Stimulated activated effector memory CD8-positive, alpha-beta T cell treated with anti-CD3 and anti-CD28 coated beads, Interleukin-12 subunit alpha, Interleukin-12 subunit beta, amount 100 ng/mL, for 72 hours (primary cell): ENCODE measurements around the gene TAS1R1.
A peak's percentile ranks its signal among the peaks of the same experiment; 100 is the strongest.

ENCODE experiments used
- ATAC-seq: fragments of 150-1000 bp; cut with Tn5 transposase; 2 replicates; pipeline ENCODE4 v1.10.0; 2021
- DNase-seq, 2 donors: peaks; one replicate each; pipeline ENCODE4 v3.0.0; 2021 to 2022; ENCODE audit warnings: low spot score in 2 of 2
- H3K27ac Mint-ChIP-seq: one replicate; pipeline ENCODE4 v1.8.0; 2022; ENCODE audit warnings: mild to moderate bottlenecking, mixed read lengths
- H3K36me3 Mint-ChIP-seq: one replicate; pipeline ENCODE4 v1.8.0; 2022; ENCODE audit warnings: mild to moderate bottlenecking, mixed read lengths
- H3K4me1 Mint-ChIP-seq: one replicate; pipeline ENCODE4 v1.8.0; 2022; ENCODE audit warnings: mixed read lengths
- H3K4me3 Mint-ChIP-seq: one replicate; pipeline ENCODE4 v1.8.0; 2022; ENCODE audit warnings: mild to moderate bottlenecking, mixed read lengths
- H3K9me3 Mint-ChIP-seq: one replicate; pipeline ENCODE4 v1.8.0; 2022; ENCODE audit warnings: mixed read lengths

Gene TAS1R1

DNA sequence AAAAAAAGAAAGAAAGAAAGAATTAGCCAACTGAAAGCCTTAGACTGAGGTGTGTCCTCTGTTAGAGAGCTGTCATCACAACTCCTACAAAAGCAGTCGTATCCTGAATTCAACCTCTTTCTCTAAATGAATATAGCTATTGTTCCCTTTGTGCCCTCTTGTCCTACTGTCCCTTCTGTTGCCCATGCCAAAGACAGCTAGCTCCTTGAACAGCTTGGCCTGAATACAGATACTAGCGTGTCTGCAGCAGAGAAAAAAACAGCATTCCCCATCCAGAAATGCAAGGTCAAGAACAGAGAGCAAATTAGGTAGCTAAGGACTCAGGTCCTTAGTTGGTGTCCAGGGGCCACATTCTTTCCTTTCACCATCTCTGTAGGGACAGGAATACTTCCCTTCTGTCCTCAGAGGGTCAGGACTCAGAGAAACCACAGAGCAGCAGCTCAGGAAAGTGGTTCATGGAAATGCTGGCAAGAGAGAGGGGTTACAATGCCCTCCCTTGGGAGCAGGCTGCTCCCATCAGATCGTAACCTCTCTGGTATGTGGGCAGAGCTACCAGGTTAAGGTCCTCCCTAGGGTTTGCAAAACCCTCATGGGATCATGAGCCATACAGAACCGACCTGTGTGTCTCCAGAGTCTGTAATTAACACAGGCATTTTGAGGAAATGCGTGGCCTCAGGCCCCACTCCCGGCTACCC is 22.9 kb downstream of the TAS1R1 start:
- Mint-ChIP-seq H3K4me1 (peaks cover 36% of the 10 kb centered on the region), H3K9me3 (no peaks in the 10 kb centered on the region), H3K27ac (no peak overlapping the region), H3K36me3 (peaks cover 16% of the 10 kb centered on the region), H3K4me3 (no peak overlapping the region)
- DNase-seq (no peak), ATAC-seq (no peak)

GRCh38 chr1:6578624-6579373 is 23.7 kb downstream of the TAS1R1 start:
- Mint-ChIP-seq H3K36me3 (peaks cover 22% of the 10 kb centered on the region), H3K4me3 (peak overlapping the region; percentile 91), H3K9me3 (no peaks in the 10 kb centered on the region), H3K4me1 (peaks cover 36% of the 10 kb centered on the region), H3K27ac (peak overlapping the region; percentile 95)
- DNase-seq = no peak
- ATAC-seq = no peak

GRCh38 chr1:6579374-6580118 is 24.4 kb downstream of the TAS1R1 start, which contains the start of gene ZBTB48:
ZBTB48 (plus strand) TSS chr1:6579994; CDS start chr1:6580610, 616 bp downstream.
- DNase-seq (peak; percentile 93 to 96), ATAC-seq (peak; percentile 99)
- Mint-ChIP-seq H3K4me3 (peak within 1 kb of the TSS; percentile 91), H3K4me1 (peaks cover 40% of the 10 kb centered on the region), H3K9me3 (no peaks in the 10 kb centered on the region), H3K27ac (peak within 1 kb of the TSS; percentile 95), H3K36me3 (peaks cover 29% of the 10 kb centered on the region)

DNA sequence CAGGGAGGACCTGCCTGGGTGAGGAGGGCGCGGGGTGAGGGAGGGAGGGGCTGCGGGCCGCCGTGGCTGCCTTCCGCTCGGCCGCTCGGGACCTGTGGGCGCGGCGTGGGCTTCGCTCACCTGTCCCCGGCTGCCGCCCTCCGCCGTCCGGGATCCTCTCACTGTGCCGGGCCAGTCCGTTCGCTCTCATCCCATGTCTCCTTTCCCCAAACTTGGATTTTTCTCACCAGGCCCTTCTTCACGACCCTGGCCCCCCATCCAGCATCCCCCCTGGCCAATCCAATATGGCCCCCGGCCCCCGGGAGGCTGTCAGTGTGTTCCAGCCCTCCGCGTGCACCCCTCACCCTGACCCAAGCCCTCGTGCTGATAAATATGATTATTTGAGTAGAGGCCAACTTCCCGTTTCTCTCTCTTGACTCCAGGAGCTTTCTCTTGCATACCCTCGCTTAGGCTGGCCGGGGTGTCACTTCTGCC is 25.0 kb downstream of the TAS1R1 start:
- Mint-ChIP-seq H3K27ac (peak overlapping the region; percentile 95), H3K9me3 (no peaks in the 10 kb centered on the region), H3K36me3 (peaks cover 32% of the 10 kb centered on the region), H3K4me3 (peak overlapping the region; percentile 91), H3K4me1 (peaks cover 46% of the 10 kb centered on the region)
- DNase-seq (peak in 1 of 2 donors; percentile 61), ATAC-seq (no peak)

GRCh38 chr1:6580593-6581409 is 25.7 kb downstream of the TAS1R1 start:
- Mint-ChIP-seq H3K9me3 (no peaks in the 10 kb centered on the region), H3K4me3 (peak overlapping the region; percentile 91), H3K4me1 (peaks cover 48% of the 10 kb centered on the region), H3K27ac (peak overlapping the region; percentile 95), H3K36me3 (peaks cover 33% of the 10 kb centered on the region)
- DNase-seq = no peak
- no peak for ATAC-seq

GRCh38 chr1:6581561-6582305 is 26.6 kb downstream of the TAS1R1 start:
- Mint-ChIP-seq H3K4me1 (peaks cover 48% of the 10 kb centered on the region), H3K9me3 (no peaks in the 10 kb centered on the region), H3K4me3 (peak overlapping the region; percentile 91), H3K27ac (peak overlapping the region; percentile 95), H3K36me3 (peaks cover 33% of the 10 kb centered on the region)
- DNase-seq (no peak), ATAC-seq (no peak)

GRCh38 chr1:6582370-6582769 is 27.3 kb downstream of the TAS1R1 start:
- Mint-ChIP-seq H3K4me1 (peaks cover 48% of the 10 kb centered on the region), H3K27ac (peak overlapping the region; percentile 95), H3K4me3 (peak overlapping the region; percentile 91), H3K36me3 (peaks cover 33% of the 10 kb centered on the region), H3K9me3 (no peaks in the 10 kb centered on the region)
- no peak for DNase-seq
- ATAC-seq = no peak

- DNase-seq = no peak
- no peak overlapping the region for H3K4me3 Mint-ChIP-seq
- H3K36me3 Mint-ChIP-seq = peaks cover 39% of the 10 kb centered on the region
- H3K9me3 Mint-ChIP-seq = no peaks in the 10 kb centered on the region
- peaks cover 41% of the 10 kb centered on the region for H3K4me1 Mint-ChIP-seq
- ATAC-seq = no peak
- peak overlapping the region; percentile 69 for H3K27ac Mint-ChIP-seq
These were observed 29.3 kb downstream of the TAS1R1 start for GRCh38 chr1:6584126-6585080.

DNA sequence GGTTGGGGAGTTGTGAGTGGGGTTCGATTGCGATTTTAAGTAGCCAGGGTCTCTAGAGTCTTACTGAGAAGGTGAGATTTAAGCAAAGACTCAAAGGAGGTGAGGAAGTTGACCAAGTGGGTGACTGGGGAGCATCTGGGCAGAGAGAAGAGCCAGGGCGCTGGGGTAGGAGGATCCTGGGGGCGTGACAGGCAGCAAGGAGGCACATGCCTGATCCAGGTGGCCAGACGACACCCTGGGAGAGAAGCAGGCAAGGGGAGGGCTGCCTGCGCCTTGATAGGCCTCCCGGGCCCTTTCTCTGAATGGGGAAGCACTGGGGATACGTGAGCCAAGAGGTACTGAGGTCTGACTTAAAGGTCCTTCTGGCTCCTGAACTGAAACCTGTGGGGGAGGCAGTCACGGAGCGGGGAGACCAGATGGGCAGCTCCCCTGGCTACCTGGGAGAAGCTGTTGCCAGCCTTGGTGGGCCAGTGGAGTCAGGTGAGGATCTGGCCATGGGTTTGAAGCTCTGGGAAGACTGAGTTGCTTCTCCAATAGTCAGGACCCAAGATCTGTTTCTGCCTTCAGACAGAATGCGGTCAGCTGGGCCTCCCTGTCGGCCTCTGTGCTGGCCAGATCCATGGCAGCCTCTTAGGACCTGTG is 30.1 kb downstream of the TAS1R1 start:
- no peaks in the 10 kb centered on the region for H3K9me3 Mint-ChIP-seq
- H3K27ac Mint-ChIP-seq = peak overlapping the region; percentile 69
- no peak overlapping the region for H3K4me3 Mint-ChIP-seq
- DNase-seq (no peak), ATAC-seq (no peak)
- peaks cover 37% of the 10 kb centered on the region for H3K4me1 Mint-ChIP-seq
- peaks cover 40% of the 10 kb centered on the region for H3K36me3 Mint-ChIP-seq

DNA sequence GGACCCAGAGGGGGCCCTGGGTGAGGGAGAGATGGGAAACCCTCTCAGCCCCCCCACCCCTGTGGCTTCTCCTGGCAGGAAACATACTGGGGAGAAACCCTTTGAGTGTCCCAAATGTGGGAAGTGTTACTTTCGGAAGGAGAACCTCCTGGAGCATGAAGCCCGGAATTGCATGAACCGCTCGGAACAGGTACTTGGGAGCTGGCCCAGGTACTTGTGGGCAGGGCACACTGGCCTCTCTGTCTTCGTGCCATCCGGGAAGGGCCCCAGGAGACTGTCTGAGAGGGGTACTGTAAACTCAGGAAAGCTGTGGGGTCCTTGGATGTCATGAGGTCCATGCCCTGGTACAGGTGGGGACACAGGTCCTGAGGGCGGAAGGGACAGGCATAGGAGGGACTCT is 30.7 kb downstream of the TAS1R1 start:
- Mint-ChIP-seq H3K36me3 (peaks cover 43% of the 10 kb centered on the region), H3K4me1 (peaks cover 36% of the 10 kb centered on the region), H3K4me3 (no peak overlapping the region), H3K27ac (no peak overlapping the region), H3K9me3 (no peaks in the 10 kb centered on the region)
- DNase-seq = no peak
- ATAC-seq = no peak

DNA sequence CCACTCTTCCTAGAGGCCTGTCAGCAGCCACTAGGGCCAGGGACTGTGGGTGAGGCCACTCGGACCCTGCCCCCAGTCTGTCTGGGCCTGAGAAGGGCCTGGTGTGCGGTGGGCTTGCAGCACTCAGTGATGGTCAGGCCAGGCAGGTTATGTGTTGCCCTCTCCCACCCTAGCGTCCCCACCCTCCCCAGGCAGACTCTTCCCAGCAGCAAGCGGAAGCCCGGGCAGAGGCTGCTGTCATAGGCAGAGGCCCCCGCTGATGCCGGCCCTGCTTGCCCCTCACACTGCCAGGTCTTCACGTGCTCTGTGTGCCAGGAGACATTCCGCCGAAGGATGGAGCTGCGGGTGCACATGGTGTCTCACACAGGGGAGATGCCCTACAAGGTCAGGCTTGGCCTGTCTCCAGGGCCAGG is 31.3 kb downstream of the TAS1R1 start:
- H3K9me3 Mint-ChIP-seq = no peaks in the 10 kb centered on the region
- DNase-seq (no peak), ATAC-seq (peak; percentile 5)
- H3K4me1 Mint-ChIP-seq = peaks cover 36% of the 10 kb centered on the region
- H3K27ac Mint-ChIP-seq = peak overlapping the region; percentile 86
- H3K4me3 Mint-ChIP-seq = no peak overlapping the region
- H3K36me3 Mint-ChIP-seq = peaks cover 48% of the 10 kb centered on the region

- Mint-ChIP-seq H3K27ac (peak overlapping the region; percentile 86), H3K9me3 (no peaks in the 10 kb centered on the region), H3K4me1 (peaks cover 33% of the 10 kb centered on the region), H3K4me3 (no peak overlapping the region), H3K36me3 (peaks cover 58% of the 10 kb centered on the region)
- ATAC-seq (no peak), DNase-seq (no peak)
These were observed 32.3 kb downstream of the TAS1R1 start for GRCh38 chr1:6587261-6588005.
